ENCODE data around the gene CUL9.

CUL9 gene

DNA sequence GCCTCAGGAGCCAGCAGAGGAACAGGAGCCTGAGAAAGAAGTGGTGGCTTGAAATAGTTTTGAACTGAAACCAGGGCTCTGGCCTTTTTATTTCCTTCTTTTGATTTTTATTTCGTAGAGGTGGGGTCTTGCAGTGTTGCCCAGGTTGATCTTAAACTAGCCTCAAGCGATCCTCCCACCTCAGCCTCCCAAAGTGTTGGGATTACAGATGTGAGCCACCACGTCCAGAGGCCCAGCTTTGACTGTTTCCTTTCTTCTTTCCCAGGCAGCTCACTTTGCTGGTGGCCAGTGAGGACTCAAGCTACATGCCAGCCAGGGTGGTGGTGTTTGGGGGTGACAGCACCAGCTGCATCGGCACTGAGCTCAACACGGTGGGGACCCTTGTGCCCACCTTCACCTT is 20.5 kb downstream of the CUL9 start:
- no peak for DNase-seq

DNA sequence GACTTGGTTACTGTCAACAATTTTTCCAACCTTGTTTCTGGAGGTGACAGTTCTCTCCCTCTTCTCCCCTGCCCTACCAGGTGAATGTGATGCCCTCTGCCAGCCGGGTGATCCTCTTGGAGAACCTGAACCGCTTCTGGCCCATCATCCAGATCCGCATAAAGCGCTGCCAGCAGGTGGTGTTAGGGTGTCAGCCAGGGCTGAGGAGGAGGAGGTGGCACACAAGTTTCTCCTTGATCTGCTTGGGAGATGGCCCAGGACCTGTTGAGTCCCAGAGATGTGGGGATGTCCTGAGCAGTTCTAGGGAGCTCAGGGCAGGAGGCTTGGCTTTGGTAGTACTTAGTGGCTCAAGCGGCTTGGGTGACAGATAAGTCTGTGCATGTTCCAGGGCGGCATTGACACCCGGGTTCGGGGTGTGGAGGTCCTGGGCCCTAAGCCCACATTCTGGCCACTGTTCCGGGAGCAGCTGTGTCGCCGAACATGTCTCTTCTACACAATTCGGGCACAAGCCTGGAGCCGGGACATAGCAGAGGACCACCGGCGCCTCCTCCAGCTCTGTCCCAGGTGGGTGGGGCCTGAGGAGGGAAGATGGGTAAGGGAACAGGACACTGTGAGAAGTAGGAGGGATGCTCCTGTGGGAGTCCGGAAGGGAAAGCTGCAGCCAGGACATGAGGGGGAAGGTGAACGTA is 21.2 kb downstream of the CUL9 start:
- no peak for DNase-seq

DNA sequence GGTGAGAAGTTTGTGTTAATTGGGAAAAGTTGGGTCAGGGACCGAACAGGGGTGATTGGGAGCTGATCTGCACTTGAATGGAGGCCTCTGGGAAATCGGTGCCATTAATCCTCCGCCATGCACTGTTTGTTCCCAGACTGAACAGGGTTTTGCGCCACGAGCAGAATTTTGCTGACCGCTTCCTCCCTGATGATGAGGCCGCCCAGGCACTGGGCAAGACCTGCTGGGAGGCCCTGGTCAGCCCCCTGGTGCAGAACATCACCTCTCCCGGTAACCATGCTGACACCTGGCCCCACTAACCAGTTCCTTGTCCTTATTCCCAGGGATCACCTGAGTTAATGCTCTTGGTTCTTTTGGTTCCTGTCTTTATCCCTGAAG is 21.7 kb downstream of the CUL9 start:
- no peak for DNase-seq

- no peak for DNase-seq
Measured at GRCh38 chr6:43204271-43205105, 22.5 kb downstream of the CUL9 start.

DNA sequence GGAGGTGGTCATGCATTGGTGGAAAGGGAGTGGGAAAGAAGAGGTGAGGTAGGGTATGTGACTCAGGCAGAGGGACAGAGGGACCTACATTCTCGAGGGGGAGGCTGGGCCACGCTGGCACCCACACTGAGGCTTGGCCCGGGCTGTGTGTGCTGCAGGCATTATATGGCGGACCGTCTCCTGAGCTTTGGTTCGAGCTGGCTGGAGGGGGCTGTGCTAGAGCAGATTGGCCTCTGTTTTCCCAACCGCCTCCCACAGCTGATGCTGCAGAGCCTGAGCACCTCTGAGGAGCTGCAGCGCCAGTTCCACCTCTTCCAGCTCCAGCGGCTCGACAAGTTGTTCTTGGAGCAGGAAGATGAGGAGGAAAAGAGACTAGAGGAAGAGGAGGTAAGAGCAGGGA is 23.9 kb downstream of the CUL9 start:
- DNase-seq, result no peak

- DNase-seq, result no peak
Measured at GRCh38 chr6:43207286-43207685, 25.3 kb downstream of the CUL9 start.

DNA sequence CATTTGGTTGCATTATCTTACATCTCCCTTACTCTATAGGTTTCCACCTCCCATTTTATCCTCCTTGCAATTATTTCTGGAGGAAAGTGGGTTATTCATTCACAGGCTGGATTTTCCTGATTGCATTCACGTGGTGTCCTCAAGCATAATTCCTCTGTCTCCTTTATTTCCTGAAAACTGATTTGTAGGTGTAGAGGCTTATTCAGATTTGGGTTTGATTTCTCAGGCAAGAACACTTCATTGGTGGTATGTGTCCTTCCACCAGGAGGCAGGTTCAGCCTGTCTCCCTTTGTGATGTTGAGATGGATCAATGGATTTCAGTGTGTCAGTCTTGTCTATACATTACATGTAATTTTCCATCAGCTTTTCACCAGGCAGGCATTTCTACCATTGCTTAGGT is 30.0 kb downstream of the CUL9 start:
- no peak for DNase-seq

DNA sequence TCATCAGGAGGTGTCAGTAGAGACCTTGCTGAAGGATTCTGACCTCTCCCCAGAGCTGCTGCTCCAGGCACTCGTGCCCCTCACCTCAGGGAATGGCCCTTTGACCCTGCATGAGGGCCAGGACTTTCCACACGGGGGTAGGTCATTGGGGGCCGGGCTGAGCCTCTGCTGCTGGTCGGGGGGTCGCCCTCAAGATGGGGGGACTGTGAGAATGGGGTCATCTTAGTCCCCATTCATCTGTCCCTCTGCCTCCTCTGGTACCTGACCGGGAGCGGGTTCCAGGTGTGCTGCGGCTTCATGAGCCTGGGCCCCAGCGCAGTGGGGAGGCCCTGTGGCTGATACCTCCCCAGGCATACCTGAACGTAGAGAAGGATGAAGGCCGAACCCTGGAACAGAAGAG is 31.4 kb downstream of the CUL9 start:
- DNase-seq, result no peak

DNA sequence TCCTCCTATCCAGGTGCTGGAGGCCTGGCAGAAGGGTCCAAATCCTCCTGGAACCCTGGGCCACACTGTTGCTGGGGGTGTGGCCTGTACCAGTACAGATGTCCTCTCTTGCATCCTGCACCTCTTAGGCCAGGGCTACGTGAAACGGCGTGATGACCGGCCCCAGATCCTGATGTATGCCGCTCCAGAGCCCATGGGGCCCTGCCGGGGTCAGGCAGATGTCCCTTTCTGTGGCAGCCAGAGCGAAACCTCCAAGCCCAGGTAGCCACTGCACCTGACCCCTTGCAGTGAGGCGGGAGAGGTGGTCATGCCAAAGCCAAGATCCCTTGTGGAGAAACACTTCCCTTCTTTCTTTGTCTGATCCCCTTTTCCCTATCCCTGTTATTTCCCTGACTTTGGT is 33.1 kb downstream of the CUL9 start:
- no peak for DNase-seq

DNA sequence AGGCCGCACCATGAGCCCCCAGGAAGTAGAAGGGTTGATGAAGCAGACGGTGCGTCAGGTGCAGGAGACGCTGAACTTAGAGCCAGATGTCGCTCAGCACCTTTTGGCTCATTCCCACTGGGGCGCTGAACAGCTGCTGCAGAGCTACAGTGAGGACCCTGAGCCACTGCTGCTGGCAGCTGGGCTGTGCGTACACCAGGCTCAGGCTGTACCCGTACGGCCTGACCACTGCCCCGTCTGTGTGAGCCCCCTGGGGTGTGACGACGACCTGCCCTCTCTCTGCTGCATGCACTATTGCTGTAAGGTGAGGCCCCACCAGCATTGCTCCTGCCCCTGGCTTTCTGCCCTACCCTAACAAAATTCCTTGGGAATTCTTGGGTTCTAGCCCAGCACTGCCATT is 34.2 kb downstream of the CUL9 start:
- no peak for DNase-seq

DNA sequence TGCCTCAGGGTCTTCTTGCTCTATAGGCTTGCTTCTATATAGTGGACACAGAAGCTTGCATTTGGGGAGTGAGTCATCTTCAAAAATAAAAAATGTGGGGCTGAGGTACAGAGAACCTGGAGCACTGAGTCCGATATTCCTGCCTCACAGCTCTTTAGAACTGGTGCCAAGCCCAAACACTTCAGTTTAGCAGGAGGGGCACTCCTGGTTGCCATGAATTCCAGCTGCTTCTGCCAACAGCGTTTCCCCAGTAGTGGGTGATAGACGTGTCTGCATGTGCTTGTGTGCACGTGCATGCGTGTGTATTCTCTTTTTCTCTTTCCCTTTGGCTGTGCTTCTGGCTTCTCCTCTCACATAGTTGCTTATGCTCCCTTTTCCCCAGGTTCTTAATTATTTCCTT is 35.4 kb downstream of the CUL9 start:
- DNase-seq, result no peak

- no peak for DNase-seq
Measured at GRCh38 chr6:43219119-43219518, 37.1 kb downstream of the CUL9 start.

DNA sequence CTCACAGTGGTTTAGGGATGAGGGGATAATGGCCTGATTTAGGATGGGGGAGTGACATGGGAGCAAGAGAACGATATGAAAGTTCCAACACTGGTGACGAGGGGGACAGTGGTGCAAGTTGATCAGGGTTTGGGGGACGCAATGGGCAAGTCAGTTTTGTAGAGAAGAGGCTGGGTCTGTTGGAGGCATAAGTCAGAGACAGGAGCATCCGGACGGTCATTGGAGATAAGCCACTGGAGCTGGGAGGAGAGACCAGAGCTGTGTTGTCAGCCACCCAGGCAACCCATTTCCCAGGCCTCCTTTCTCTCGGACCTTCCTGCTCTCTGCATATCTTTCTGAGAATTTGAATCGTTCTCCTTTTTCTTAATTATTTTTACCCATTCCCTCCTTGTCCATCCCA is 37.8 kb downstream of the CUL9 start:
- no peak for DNase-seq

DNA sequence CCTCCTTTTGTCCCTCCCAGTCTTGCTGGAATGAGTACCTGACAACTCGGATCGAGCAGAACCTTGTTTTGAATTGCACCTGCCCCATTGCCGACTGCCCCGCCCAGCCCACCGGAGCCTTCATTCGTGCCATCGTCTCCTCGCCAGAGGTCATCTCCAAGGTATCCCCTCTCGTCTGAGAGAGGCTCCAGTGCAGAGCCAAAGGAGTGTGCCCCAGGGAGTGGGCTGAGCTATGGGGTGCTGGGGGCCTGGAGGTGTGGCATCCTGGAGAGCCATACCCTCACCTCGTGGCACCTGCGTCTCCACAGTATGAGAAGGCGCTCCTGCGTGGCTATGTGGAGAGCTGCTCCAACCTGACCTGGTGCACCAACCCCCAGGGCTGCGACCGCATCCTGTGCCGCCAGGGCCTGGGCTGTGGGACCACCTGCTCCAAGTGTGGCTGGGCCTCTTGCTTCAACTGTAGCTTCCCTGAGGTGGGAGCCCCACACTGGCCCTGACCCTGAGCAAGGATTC is 38.5 kb downstream of the CUL9 start:
- DNase-seq, result no peak

DNA sequence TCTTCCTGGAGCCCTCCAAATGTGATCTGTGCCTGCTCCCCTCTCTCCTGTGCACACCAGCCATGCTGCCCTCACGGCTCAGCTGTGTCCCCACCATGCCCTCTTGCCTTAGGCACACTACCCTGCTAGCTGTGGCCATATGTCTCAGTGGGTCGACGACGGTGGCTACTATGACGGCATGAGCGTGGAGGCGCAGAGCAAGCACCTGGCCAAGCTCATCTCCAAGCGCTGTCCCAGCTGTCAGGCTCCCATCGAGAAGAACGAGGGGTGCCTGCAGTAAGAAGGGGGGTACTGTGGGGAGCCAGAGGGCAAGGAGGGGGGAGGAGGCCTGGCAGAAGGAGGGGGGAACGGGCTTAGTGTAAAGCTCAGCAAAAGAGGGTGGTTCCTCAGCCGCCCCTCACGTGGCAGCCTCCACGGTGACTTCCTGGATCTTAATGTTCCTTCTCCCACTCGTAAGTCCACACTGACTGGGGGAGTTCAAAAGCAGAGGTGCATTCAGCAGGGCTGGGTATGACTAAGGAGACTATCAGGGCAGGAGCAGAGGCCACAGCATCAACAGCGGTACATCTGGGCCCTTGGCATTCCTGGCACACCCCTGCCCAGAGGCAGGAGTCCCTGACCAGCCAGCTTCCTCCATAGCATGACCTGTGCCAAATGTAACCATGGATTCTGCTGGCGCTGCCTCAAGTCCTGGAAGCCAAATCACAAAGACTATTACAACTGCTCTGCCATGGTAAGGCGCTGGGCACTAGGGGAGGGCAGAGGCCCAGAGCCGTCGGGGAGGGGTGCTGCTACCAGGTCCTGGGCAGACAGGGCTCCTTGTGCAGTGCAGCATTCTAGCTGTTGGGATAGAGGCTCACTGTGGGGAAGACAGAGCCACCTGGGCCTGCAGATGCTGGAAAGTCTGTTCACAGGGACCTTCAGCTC is 39.3 kb downstream of the CUL9 start:
- no peak for DNase-seq

GRCh38 chr6:43222418-43223059 is 40.5 kb downstream of the CUL9 start:
- DNase-seq, result no peak

DNA sequence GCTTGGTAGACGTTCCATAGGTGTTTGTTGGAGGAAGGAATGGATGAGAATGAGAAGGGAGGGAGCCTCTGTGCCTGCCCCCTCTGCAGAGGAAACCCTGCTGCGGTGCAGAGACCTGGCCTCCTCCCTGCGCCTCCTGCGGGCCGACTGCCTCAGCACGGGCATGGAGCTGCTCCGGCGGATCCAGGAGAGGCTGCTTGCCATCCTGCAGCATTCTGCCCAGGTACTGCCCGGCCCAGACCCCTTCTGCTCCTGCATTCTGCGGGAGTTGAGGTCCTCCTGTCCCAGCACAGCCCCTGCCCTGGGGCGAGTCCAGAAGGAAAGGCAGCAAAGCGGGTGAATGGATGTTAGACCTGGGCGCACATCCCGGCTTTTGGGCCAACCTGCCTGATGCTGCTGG is 41.2 kb downstream of the CUL9 start:
- DNase-seq, result no peak

GRCh38 chr6:43226192-43226851 is 44.3 kb downstream of the CUL9 start:
- no peak for DNase-seq

- DNase-seq, result peak in 1 of 2 experiments; percentile 83
Measured at GRCh38 chr6:43228951-43229802, 47.2 kb downstream of the CUL9 start, which contains the start of gene DNPH1. Gene DNPH1, minus strand, starts transcription at chr6:43229481. Its CDS starts 25 bp downstream, at chr6:43229456.

- DNase-seq, result no peak
Measured at GRCh38 chr6:43229803-43230620, 48.0 kb downstream of the CUL9 start.
